PC-3 (cell line): ENCODE data around the gene ACSBG1. TPM values are rescaled to one million over a fixed set of nuclear protein-coding genes. Genes with fewer than 3 reads are reported as not detected.

Source experiments
- ATAC-seq: fragments of 200-7000 bp; cut with Tn5 transposase; 2 replicates; pipeline ENCODE4 v1.9.1; 2020; ENCODE audit warnings: mild to moderate bottlenecking, moderate library complexity
- BruUV-seq: library from RNA; stranded (reverse); fragments of 400-500 nt; replicated peaks from 2 replicates; lab custom pipeline; 2021; lab: Mats Ljungman, UMichigan
- CTCF ChIA-PET: fragments of 300-600 bp; sonication (Branson Sonifier 250); formaldehyde crosslinking; loops from one replicate; lab custom pipeline; 2022; ENCODE audit warnings: antibody characterized with exemption; lab: Charles Lee
- POLR2A ChIA-PET: fragments of 300-600 bp; sonication (Branson Sonifier 250); formaldehyde crosslinking; loops from one replicate; lab custom pipeline; 2022; ENCODE audit warnings: antibody characterized with exemption; ENCODE audit not compliant: unreplicated experiment; lab: Charles Lee
- DNase-seq: peaks from one replicate; pipeline ENCODE4 v3.0.0-alpha.2; 2015
- H2AFZ ChIP-seq: fragments of 300-600 bp; sonication (generic); 2 replicates; pipeline ENCODE4 v1.6.0; 2016; ENCODE audit warnings: antibody characterized with exemption, low read length
- H3F3A ChIP-seq: fragments of 300-600 bp; sonication (generic); one replicate; pipeline ENCODE4 v1.6.0; 2017; ENCODE audit warnings: antibody characterized with exemption, low read length, control low read depth, mild to moderate bottlenecking; ENCODE audit not compliant: unreplicated experiment
- H3K27ac ChIP-seq: fragments of 300-600 bp; sonication (generic); 2 replicates; pipeline ENCODE4 v1.5.1; 2016; ENCODE audit warnings: mild to moderate bottlenecking, low read length
- H3K27me3 ChIP-seq: fragments of 300-600 bp; sonication (generic); 2 replicates; pipeline ENCODE4 v1.6.1; 2016; ENCODE audit warnings: low read length, mixed read lengths
- H3K36me3 ChIP-seq: fragments of 300-600 bp; sonication (generic); 2 replicates; pipeline ENCODE4 v1.6.1; 2016; ENCODE audit warnings: low read depth, mixed run types, low read length, mixed read lengths
- H3K4me1 ChIP-seq: fragments of 300-600 bp; sonication (generic); 2 replicates; pipeline ENCODE4 v1.5.1; 2016; ENCODE audit warnings: low read length; ENCODE audit not compliant: insufficient read depth
- H3K4me2 ChIP-seq: fragments of 300-600 bp; sonication (generic); 2 replicates; pipeline ENCODE4 v1.6.0; 2016; ENCODE audit warnings: low read length
- H3K4me3 ChIP-seq: fragments of 300-600 bp; sonication (generic); 2 replicates; pipeline ENCODE4 v1.5.1; 2016; ENCODE audit warnings: mild to moderate bottlenecking, low read length, mixed read lengths
- H3K79me2 ChIP-seq: fragments of 300-600 bp; sonication (generic); 2 replicates; pipeline ENCODE4 v1.6.1; 2017; ENCODE audit warnings: low read length, mixed read lengths
- H3K9ac ChIP-seq: fragments of 300-600 bp; sonication (generic); 2 replicates; pipeline ENCODE4 v1.6.0; 2016; ENCODE audit warnings: mild to moderate bottlenecking, low read length
- H3K9me2 ChIP-seq: fragments of 300-600 bp; sonication (generic); replicated peaks from 2 replicates; pipeline ENCODE4 v1.6.1; 2016; ENCODE audit warnings: mixed run types, low read length, mixed read lengths
- H3K9me3 ChIP-seq: fragments of 300-600 bp; sonication (generic); 2 replicates; pipeline ENCODE4 v1.6.1; 2016; ENCODE audit warnings: low read length, mixed read lengths
- H4K20me1 ChIP-seq: fragments of 300-600 bp; sonication (generic); 2 replicates; pipeline ENCODE4 v1.6.1; 2016; ENCODE audit warnings: low read length, mixed read lengths
- CTCF ChIP-seq: fragments of 300-600 bp; sonication (generic); conservative IDR thresholded peaks from 2 replicates; pipeline ENCODE4 v1.5.1; 2017; ENCODE audit warnings: antibody characterized with exemption, low read depth, mild to moderate bottlenecking, low read length
- EZH2 ChIP-seq: fragments of 300-600 bp; sonication (generic); IDR thresholded peaks from one replicate; pipeline ENCODE4 v1.6.1; 2017; ENCODE audit warnings: antibody characterized with exemption, mild to moderate bottlenecking, low read length; ENCODE audit not compliant: unreplicated experiment
- EZH2phosphoT487 ChIP-seq: fragments of 300-600 bp; sonication (generic); IDR thresholded peaks from 2 replicates; pipeline ENCODE4 v1.6.1; 2018; ENCODE audit warnings: mild to moderate bottlenecking, antibody characterized with exemption, low read length, borderline replicate concordance
- intact Hi-C: fragments of 100-400 bp; cut with micrococcal nuclease; formaldehyde crosslinking; loops from 2 replicates; pipeline ENCODE4 v1.9.0; 2023
- total RNA-seq: library from RNA; depleted of rRNA; stranded (reverse); fragments of >200 nt; gene quantifications from 2 replicates; pipeline ENCODE4 v1.2.3, GENCODE V29; 2014

ACSBG1 gene
- total RNA-seq, 1 experiment from 2014 or later = 0.36 TPM

GRCh38 chr15:78200276-78200930 lies 34.0 kb downstream of the ACSBG1 start:
- ChIA-PET POLR2A (no interaction called here), CTCF (no interaction called here)
- ATAC-seq (no peak), DNase-seq (no peak)
- Histone ChIP-seq H3K27ac (no peak overlapping the region), H3K4me3 (no peak overlapping the region), H3F3A (no peaks in the 10 kb centered on the region), H3K9me2 (no peaks in the 10 kb centered on the region), H3K4me1 (no peaks in the 10 kb centered on the region), H3K79me2 (no peaks in the 10 kb centered on the region), H3K9me3 (no peaks in the 10 kb centered on the region), H3K9ac (no peak overlapping the region), H2AFZ (no peak overlapping the region), H4K20me1 (no peaks in the 10 kb centered on the region), H3K4me2 (no peak overlapping the region), H3K27me3 (no peaks in the 10 kb centered on the region), H3K36me3 (no peaks in the 10 kb centered on the region)
- intact Hi-C loops = no loop called here
- no TSS peak for BruUV-seq
- TF ChIP-seq CTCF = no peak
- no peak for TF ChIP-seq EZH2phosphoT487
- no peak for TF ChIP-seq EZH2

- no peaks in the 10 kb centered on the region for H3K4me1 ChIP-seq
- H3K9me3 ChIP-seq = no peaks in the 10 kb centered on the region
- no peak overlapping the region for H3K27ac ChIP-seq
- H2AFZ ChIP-seq = no peak overlapping the region
- no TSS peak for BruUV-seq
- H3K36me3 ChIP-seq = no peaks in the 10 kb centered on the region
- POLR2A ChIA-PET = no interaction called here
- CTCF ChIA-PET = no interaction called here
- no peaks in the 10 kb centered on the region for H3K9me2 ChIP-seq
- ATAC-seq (no peak), DNase-seq (no peak)
- H3F3A ChIP-seq = no peaks in the 10 kb centered on the region
- H3K9ac ChIP-seq = no peak overlapping the region
- no peaks in the 10 kb centered on the region for H3K79me2 ChIP-seq
- intact Hi-C loops = loop anchor here (5.0 kb wide), 2 partner anchors 45 to 65 kb away; partner anchors contain the start of gene CIB2
- no peaks in the 10 kb centered on the region for H3K27me3 ChIP-seq
- H3K4me2 ChIP-seq = no peak overlapping the region
- no peak overlapping the region for H3K4me3 ChIP-seq
- H4K20me1 ChIP-seq = no peaks in the 10 kb centered on the region
- TF ChIP-seq CTCF (no peak), EZH2 (no peak), EZH2phosphoT487 (no peak)
Observed at GRCh38 chr15:78197632-78198031, 36.7 kb downstream of the ACSBG1 start.

- Histone ChIP-seq H3K4me2 (no peak overlapping the region), H3K79me2 (no peaks in the 10 kb centered on the region), H3K9ac (no peak overlapping the region), H3K4me1 (no peaks in the 10 kb centered on the region), H3K27me3 (no peaks in the 10 kb centered on the region), H3F3A (no peaks in the 10 kb centered on the region), H3K36me3 (no peaks in the 10 kb centered on the region), H3K27ac (no peak overlapping the region), H3K9me2 (no peaks in the 10 kb centered on the region), H2AFZ (no peak overlapping the region), H3K4me3 (no peak overlapping the region), H4K20me1 (no peaks in the 10 kb centered on the region), H3K9me3 (no peaks in the 10 kb centered on the region)
- DNase-seq (peak; percentile 54), ATAC-seq (peak; percentile 86)
- POLR2A ChIA-PET = no interaction called here
- TF ChIP-seq CTCF (peak; percentile 90), EZH2phosphoT487 (no peak)
- CTCF ChIA-PET = interaction anchor here (0.6 to 1.3 kb wide), 5 partner anchors 19 to 83 kb away, joined by 3 to 8 read pairs (median 3); partner anchors contain the start of gene IDH3A
- BruUV-seq = no TSS peak
- intact Hi-C loops = loop anchor here (1.0 to 5.0 kb wide), 3 partner anchors 47 to 82 kb away; partner anchors contain the start of gene CIB2
Observed at GRCh38 chr15:78195735-78196201, 38.6 kb downstream of the ACSBG1 start.
